Stimulated activated CD8-positive, alpha-beta memory T cell treated with anti-CD3 and anti-CD28 coated beads, Interleukin-15, amount 100 ng/mL, for 4 hours (primary cell): ENCODE measurements around the gene ANO1.

Experiments used
- DNase-seq, 2 donors: peaks; one replicate each; pipeline ENCODE4 v3.0.0-alpha.2; 2020; ENCODE audit warnings: low read depth in 2 of 2

The ANO1 gene

DNA sequence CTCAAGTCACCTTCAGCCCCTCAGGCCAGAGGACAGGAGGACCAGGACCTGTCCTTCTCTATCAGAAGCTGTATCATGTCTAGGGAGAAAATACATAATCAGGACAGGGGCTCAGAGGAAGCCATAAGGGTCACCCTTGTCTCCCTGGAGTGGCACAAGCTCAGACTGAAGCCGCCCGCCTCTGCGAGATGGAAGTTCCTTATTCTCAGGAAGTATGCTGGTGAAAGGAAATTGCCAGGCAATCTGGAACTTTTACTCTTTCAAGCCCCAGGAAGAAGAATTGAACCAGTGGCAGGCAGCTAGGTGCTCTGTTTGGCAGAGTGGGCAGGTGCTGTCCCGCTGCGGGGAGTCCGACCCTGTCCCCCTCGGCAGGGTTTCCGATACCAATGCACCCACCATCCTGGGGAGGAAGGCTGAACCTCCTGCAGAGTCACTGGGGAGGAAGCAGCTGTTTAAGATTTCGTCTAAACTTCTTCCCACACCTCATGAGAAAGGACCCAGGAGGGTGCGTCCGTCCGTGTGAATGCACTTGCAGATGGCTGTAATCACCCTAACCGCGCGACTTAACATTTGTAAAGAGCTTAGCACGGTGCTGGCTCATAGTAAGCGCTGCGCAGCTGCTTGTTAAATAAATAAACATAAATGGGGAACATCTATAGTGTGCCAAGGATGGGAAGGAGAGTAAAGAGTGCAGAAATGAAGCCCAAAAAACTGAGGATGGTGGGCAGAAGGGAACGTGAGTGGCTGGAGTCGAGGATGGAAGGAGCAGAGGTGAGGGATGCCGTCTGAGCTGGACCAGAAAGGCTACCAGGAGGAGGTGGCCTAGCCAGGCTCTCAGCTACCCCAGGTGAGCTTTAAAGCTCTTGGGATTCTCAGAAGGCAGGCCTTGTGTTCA lies 5.0 kb upstream of the ANO1 start:
- no peak for DNase-seq

GRCh38 chr11:70073871-70074371 lies 4.2 kb upstream of the ANO1 start:
- DNase-seq, result no peak

DNA sequence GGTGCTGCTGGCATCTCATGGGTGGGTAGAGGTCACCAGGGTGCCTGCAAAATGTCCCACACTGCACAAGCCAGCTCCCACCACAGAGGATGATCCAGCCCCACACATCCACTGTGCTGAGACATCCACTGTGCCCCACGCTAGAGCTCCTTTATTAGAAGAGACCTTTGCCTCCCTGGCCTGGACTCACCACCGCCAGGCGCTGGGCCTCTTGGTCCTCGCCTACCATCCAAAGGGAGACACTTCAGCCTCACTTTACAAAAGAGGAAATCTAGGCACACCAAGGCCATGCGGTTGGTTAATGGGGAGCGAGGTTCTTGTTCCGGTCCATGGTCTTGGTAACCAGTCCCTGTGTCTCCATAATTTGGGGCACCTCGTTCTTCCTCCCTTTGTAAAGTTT lies 3.4 kb upstream of the ANO1 start:
- no peak for DNase-seq

DNA sequence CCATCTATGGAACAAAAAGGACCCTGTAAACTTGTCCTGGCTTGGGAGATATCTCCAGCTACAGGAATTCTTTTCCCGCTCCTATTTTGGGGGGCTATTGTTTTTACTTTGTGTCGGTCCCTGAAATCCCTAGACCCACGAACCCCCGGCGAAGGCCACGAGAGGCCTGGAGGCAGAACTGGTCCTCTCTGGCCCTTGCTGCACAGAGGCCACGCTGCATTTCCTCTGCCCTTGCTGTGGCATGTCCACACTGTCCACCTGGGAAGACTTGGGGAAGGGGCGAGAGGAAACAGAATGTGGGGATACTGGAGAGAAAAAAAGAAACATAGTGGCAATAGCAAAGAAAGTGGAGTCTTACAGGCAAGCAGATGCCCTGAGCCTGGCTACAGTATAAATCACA lies 2.3 kb upstream of the ANO1 start:
- DNase-seq, result no peak

DNA sequence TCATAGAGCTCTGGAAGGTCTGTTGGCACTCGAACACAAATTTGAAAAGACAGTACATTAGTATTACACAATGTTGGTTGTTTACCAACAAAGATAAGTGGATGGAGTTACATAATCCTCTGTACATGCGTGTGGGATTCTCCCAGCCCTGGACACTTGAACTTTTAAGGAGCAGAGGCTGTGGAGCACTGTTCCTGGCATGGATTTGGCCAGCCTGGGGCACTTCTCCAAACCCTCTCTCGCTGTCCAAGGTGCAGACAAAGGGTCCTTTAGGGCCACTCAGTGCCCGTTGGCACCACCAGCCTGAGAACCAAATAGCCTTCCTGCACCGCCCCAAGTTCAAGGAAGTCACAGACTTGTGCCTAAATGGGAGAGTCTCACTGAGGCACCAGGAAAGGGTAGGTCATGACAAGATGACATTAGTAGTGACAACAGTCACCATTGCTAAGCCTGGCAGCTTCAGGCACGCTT lies 1.6 kb upstream of the ANO1 start:
- DNase-seq, result no peak

DNA sequence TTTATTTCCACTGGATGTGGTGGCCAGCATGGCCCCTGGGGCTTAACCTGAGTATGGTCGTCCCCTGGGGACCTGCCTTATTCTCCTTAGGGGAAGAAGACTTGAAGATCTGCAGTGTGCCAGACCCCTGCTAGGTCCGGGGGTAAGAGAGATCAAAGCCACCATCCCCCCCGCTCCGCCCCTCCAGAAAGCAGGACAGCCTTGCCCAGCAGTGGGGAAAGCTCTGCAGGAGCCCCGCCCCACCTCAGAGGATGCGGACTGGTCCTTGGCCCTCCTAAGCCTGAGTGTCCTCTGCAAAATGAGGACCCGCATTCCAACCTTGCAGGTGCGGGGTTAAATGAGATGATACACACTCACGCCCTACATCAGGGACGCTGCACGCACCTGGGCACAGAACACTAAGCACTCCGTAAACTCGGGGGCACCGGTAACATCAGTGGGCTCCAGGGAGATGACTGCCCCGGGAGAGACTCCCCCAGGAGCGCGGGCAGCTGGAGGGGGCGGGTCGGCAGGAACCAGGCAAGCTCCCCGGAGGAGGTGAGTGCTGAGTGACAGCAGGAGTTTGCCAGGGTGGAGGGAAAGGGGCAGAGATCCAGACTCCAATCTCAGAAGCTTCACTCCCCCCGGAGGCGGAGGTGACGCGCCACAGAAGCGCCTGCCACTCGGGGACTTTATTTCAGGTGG lies 564 bp upstream of the ANO1 start:
- no peak for DNase-seq

- DNase-seq, result no peak
Measured at GRCh38 chr11:70078781-70079616, 882 bp downstream of the ANO1 start.

DNA sequence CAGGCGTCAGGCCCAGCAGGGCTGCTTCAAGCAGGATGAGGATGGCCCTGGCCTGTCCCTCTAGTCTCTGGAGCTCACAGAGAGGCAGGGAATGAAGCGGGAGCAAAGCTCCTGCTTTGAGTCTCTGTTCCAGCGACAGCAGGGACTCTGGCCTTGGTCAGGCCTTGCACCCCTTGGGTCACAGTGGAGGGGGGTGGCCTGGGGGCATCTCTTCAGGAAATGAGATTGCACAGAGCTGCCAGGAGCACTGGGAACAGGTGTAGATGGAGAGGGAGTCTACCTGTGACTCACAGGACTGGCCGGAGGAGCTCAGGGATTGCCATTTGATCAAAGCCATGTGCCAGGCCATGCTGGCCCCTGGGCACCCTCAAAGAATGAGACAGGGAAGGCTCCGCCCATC lies 1.6 kb downstream of the ANO1 start:
- DNase-seq, result no peak

- DNase-seq, result no peak
Measured at GRCh38 chr11:70080763-70081162, 2.6 kb downstream of the ANO1 start.

- no peak for DNase-seq
Measured at GRCh38 chr11:70082829-70083228, 4.7 kb downstream of the ANO1 start.

- no peak for DNase-seq
Measured at GRCh38 chr11:70084046-70084984, 6.2 kb downstream of the ANO1 start.

DNA sequence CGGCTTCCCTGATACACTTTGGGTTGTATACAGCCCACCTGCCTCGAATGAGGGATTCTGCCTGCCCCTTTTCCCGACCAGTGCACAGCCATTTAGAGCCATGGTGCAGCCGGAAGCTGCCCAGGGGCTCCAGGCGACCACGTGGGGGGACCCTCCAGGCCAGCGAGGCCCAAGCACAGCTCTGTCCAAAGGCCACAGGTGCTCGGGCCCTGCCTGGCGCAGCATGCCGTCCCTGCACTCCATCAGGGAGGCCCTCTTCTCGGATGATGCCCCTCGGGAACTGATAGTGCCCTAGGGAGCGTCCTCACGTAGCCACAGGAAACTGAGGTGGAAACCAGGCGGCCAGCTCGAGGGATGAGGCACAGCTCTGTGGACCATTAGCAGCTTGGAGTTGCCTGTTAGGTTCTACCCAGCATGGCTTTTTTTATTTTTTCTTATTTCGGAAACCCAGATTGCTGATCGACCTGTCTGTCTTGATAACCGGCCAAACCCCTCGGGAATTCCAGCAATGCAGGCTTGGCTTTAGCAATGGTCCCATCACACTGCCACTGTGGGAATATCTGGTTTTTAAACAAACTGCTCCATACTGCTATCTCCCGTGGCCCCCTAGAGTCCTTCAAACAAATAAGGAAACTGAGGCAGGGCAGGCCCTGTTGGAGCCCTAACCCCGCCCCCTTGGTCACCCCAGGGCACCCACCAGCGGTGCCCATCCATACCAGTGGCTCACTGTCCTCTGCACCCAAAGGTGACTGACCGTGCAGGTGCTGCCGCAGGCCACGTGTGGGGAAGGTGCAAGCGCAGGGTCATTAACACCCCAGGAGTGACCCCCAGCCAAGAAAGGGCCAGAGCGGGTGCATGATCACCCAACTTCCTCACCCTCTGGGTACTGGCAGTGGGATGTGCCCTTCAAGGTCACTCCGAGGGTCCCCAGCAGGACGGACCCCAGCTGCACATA lies 8.0 kb downstream of the ANO1 start:
- DNase-seq, result no peak

DNA sequence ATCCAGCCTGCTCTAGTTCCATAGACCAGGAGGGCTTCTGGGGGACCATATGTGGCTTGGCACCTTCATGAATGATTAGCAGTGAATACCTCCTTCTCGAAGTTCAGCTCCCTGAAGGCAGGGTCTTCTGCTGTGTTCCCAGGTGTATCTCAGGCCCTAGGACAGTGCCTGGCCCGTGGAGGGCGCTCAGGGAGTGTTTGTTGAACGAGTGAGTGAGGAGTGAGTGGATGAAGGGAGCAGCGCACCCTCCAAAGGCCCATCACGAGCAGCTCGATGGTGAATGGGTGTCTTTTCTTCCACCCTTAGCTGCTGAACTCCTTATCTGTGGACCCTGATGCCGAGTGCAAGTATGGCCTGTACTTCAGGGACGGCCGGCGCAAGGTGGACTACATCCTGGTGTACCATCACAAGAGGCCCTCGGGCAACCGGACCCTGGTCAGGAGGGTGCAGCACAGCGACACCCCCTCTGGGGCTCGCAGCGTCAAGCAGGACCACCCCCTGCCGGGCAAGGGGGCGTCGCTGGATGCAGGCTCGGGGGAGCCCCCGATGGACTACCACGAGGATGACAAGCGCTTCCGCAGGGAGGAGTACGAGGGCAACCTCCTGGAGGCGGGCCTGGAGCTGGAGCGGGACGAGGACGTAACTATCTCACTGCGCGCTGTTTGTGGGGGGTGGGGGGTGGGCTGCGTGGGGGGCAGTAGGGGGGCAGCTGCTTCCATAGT lies 9.5 kb downstream of the ANO1 start:
- no peak for DNase-seq

GRCh38 chr11:70088735-70089250 lies 10.7 kb downstream of the ANO1 start:
- DNase-seq, result no peak

GRCh38 chr11:70089631-70090030 lies 11.5 kb downstream of the ANO1 start:
- no peak for DNase-seq

DNA sequence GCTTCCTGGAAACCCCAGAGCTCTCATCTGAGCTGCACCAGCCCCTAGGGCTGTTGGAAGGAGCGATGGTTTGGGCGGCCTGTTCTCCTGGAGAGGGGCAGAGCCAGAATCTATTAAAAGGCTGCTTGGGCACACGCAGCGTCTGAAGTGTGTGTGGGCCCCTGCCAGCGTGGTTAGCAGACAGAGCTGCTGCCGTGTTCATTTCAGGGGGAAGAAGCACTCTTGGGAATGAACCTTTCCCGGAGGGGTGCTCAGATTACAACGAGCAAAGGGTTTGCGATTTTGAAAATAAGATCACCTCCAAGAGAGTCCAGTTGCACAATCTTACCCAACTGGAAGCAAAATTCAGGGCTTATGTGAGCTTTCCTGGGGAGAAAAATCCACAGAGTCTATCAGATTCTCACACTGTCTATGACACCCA lies 12.9 kb downstream of the ANO1 start:
- no peak for DNase-seq

- DNase-seq, result no peak
Measured at GRCh38 chr11:70091638-70092037, 13.5 kb downstream of the ANO1 start.

DNA sequence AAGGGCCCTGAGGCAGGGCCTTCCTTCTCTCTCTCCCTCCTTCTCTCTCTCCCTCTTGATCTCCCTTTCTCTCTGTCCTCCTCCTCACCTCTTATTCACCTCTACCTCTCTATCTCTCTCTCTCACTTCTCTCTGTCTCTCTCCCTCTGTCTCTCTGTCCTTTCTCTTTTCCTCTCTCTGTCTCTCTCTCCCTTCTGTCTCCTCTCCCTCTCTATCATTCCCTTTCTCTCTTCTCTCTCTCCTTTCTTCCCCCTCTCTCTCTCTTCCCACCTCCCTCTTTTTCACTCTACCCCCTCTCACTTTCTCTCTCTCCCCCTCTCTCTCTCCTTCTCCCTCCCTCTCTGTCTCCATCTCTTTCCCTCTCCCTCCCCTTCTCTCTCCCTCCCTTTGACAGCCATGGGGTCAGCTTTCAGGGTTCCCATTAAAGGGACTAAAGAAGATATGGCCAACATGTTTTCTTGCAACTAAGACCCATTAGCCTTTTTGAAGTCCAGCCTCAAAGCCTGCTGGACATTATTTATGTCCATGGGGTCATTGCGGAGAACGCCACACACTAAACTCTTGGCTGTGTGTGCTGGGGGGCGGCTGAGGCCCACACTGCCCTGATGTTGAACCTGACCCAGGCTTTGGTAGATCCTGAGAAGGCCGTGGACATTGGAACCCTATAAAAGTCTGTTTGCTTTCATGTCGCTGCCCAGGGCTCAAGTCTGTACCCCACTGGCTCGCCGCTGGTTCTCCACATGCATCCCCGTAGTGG lies 15.0 kb downstream of the ANO1 start:
- no peak for DNase-seq
